ENCODE data around the gene GATB.

GRCh38 chr4:151783867-151784266 lies 23.1 kb upstream of the GATB start:
- no peak for TF ChIP-seq EZH2 (IDR thresholded peaks at IDR 0.05)
- TF ChIP-seq, protein P1, sequence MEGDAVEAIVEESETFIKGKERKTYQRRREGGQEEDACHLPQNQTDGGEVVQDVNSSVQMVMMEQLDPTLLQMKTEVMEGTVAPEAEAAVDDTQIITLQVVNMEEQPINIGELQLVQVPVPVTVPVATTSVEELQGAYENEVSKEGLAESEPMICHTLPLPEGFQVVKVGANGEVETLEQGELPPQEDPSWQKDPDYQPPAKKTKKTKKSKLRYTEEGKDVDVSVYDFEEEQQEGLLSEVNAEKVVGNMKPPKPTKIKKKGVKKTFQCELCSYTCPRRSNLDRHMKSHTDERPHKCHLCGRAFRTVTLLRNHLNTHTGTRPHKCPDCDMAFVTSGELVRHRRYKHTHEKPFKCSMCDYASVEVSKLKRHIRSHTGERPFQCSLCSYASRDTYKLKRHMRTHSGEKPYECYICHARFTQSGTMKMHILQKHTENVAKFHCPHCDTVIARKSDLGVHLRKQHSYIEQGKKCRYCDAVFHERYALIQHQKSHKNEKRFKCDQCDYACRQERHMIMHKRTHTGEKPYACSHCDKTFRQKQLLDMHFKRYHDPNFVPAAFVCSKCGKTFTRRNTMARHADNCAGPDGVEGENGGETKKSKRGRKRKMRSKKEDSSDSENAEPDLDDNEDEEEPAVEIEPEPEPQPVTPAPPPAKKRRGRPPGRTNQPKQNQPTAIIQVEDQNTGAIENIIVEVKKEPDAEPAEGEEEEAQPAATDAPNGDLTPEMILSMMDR (IDR thresholded peaks at IDR 0.05) = no peak
- no peak for TF ChIP-seq EZH2phosphoT487 (IDR thresholded peaks at IDR 0.05)
